ENCODE data around the gene INSYN2B.

The INSYN2B gene

DNA sequence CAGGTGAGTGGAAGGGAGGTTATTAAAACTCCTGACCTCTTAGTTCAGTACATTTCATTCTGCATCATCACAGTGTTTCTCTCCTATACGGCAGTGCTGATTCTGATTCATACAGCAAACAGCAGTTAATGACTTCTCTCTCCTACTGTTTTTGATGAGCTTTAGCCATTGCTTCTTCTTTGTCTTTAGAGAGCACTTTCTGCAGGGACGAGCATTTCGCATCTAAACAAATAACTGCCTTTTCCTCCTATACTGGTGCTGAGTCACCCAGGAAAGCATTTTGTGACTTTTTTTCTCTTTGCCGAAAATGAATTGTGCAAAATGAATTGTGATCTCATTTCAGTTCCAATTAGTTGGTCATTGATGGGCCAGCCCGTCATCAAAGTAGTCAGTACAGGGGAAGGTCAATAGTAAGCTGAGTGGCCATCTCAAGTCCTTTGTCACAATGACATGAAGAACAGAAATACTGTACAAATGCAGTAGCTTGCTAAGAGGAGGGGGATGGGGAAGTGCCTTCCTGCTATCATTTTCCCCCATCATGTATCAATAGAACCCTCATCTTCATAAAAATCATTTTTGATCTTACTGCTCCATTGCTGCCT, 98.5 kb downstream of the INSYN2B start:
- no peak for DNase-seq

DNA sequence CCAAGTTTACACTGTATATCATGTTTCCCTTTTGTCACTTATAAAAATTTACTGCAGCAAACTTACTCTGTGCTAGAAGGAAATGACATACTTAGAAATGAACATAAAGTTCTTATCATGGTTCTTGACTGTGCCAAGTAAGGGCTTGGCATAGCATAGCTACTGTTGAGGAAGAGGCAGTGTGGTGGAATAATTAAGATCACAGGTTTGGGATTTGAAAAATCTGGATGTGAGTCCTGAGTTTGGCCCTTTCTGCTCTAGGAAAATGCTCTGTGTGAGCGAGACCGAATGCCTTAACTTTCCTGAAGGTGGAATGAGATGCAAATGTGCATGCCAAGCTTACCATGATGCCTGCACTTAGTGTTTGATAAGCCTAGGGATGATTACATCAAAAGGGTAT, 99.5 kb downstream of the INSYN2B start:
- DNase-seq = no peak

DNA sequence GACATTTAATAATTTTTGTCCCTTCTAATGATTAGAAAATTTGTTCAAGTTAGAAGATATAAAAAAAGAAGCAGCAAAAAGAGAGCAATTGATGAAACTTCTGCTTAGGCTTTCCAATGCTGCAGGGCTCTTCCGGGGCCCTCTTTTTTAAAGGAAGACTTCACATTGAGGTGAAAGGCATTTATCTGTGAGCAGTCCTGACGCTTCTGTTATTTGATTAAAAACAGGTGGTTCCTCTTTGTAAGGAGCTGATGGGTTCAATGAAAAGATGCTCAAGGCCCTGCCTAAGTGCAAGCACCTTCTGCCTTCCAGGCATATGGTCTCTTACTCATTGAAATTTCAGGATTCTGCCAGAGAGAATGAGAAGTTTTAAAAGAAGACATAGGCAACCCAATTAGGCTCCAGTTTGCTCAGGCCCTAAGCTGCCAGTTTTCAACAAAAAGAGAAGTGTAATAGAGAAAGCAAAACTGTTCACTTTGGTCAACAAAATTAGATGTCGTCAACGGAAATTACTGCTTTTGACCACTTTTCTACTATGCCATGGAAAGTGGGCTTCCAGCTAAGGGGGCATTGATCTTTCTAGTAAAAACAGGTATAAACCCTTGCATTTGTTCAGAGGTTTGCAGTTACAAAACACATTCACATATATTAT, 100.2 kb downstream of the INSYN2B start:
- DNase-seq = no peak

DNA sequence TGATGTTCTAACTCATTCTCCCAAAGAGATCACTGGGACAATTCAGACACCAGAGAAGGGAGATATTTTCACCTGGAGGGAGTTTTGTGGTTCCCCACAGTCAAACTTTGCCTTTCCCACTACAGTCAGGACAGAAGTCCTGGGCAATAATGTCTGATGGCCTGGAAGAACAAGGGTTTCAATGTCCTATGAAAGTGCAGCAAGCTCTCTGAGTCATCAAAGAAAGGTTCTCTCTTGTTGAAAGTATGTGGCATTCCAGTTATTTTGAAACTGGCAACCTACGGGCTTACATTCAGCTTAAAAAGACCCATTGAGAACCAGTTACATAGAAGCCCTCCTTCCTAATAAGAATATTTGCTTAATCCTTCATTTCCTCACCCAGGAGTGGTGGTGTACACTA, 103.9 kb downstream of the INSYN2B start:
- no peak for DNase-seq

DNA sequence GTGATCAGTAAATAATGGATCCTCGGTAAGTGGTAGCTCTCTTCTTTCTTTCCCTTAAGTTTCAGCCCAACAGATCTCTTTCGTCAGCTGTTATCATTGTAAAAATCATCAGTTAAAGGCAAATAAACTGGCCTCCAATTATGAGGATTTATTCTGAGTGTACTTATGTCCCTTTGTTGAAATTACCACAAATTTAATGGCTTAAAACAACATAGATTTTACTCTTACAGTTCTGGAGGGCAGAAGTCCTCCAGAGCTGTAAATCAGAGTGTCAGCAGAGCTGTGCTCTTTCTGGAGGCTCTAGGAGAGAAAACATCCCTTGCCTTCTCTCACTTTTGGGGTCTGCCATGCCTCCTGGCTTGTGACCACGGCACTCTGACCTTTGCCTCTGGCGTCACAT, 104.6 kb downstream of the INSYN2B start:
- DNase-seq = no peak

DNA sequence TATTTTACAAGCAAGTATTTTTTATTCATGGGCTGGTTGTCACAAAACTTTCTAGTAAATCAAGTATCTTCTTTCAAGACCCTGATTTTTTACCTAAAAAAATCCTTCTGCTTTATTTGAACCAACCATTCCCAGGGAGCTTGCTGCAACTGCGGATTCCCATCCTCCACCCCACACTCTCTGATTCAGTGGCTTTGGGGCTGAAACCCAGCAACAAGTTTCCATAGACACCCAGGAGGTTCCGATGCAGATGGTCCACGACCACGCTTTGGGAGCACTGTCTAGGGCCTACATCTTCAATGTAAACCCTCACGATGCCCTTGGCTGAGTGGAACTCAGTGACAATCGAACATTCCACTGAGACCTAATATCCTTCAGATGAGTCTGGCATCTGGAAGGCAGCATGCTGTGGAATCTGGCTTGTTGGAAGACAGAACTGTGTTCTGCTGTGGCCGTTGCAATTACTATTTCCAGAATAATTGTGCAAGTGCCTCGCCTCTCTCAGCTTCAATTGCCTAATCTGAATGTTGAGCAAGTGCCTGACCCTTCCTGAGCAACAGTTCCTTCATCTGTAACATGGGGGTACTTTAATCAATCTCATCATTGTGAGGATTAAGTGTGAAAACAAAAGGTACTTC, 105.1 kb downstream of the INSYN2B start:
- DNase-seq = no peak

DNA sequence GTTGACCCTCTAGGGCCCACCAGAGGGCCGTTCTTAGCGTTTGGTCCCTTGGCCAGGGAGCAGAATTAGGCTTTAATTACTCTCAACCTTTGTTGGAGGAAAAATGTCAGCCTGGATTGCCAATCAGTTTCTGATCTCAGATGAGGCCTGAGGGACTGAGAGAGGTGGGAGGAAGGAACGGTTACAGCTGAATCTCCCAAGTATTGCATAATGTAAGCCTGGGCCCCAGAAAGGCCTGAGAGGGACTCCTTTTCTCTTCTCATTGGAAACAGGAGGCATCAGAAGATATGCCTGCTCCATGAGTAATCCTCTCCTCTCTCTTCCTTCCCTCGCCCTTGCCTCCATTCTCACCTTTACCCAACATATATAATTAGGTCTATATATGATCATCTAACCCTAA, 105.7 kb downstream of the INSYN2B start:
- DNase-seq = no peak

DNA sequence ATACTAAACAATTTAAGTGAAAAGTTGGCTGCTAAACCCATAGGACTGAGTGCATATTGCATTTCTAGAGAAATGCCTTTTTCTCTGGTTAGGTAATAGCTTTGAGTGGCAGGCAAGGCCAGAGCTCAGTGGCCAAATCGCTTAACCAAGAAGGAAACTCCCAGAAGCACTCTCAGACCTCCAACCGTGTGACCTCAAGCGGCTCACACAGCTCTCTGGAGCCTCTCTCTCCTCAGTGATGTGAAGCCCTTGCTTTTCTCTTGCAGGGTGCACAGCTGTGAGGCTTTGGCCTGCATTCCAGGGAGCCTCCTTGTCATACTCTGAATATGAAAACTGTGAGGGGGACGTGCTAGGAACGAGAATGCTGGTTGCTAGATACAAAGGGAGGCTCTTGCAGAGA, 106.7 kb downstream of the INSYN2B start:
- DNase-seq = no peak

DNA sequence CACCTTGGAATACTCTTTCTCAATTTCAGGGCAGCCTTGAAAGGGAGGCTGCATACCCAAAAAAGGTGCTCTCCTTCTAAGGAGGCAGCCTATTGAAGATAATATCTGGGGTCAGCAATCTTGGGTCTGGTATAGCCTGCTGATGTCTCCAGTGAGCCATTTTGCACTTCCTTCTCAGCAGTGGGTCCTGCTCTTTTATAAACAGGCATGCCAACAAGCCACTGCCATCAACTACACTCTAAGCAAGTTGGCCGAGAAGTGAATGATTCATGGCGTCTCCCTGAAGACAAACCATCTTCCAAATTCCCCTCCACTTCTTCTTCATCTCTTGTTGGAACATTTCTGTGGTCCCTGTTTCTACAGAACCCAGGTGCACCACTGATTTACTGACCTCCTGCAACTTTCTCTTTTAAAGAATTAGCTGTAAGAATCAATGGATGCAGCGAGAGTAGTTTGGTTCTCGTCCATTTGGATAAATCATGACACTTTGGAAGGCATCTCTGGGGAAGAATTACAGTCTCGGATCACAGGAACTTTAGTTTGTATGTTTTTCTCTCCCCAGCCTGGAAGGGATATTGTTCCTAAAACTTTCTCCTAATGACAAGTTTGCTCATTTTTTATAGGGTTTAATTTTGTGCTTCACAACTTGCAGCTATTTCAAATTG, 108.3 kb downstream of the INSYN2B start:
- DNase-seq = no peak

DNA sequence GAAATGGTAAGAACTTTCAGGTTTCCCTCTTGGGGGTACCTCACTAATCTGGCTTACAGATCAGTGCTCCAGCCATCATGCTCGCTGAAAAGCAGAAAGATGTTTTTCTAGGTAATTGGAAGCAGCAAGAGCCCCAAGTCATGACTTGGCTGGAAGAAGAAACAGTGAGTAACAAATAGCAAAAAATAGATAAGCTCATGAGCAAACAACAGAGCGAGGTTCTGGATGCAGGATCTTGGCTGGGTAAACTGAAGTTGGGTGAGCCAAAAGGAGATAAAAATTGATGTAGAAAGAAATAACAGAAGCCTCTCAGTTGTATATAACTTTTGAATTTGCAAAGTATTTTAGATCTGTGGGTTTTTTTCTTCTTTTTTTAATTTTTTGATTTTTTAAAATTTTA, 110.1 kb downstream of the INSYN2B start:
- no peak for DNase-seq

DNA sequence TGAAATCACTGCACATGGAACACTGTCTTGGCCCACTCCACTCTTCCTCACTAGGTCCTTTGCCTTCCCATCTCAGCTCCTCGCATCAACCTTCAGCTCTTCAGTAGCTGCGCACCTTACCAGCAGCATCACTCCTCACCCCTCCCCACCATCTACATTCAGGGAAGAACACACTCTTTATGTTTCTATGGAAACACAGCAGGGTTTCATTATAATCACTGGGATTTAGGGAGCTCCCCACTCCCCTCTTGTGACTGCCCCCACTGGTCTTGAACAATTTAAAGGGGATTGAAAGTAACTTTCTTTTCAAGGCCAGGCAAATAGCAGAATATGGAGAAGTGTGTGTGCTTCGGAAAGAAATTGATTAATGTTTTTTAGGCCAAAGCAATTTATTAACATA, 111.2 kb downstream of the INSYN2B start:
- DNase-seq = no peak

DNA sequence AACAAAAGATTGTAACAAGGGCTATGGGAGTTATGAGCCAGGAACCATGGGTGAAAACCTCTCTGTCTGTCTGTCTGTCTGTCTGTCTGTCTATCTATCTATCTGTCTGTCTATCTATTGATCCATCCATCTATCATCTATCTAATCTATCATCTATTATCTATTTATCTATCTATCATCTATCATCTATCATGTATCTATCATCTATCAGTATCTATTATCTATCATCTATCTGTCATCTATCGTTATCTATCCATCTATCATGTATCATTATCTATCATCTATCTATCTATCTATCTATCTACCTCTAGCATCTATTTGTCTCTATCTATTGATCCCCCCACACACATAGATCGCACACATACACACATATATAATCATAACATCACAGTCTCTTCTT, 112.9 kb downstream of the INSYN2B start:
- DNase-seq = no peak

DNA sequence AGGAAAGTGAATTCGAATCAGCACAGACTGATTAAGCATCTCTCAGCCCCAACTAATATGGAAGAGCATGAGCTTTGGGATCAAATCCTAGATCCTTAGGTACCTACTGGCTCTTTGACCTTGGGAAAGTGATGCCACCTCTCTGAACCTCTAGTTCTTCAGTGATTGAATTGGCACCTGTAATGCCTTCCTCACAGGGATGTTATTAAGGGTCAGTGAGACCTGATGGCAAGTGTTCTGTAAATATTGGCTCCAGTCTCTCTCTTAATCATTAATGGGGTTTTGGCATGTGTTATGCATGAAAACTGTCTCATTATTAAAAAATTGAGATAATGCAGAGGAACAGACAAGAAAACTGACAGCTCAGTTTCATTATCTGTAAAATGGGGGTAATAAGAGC, 115.8 kb downstream of the INSYN2B start:
- no peak for DNase-seq

DNA sequence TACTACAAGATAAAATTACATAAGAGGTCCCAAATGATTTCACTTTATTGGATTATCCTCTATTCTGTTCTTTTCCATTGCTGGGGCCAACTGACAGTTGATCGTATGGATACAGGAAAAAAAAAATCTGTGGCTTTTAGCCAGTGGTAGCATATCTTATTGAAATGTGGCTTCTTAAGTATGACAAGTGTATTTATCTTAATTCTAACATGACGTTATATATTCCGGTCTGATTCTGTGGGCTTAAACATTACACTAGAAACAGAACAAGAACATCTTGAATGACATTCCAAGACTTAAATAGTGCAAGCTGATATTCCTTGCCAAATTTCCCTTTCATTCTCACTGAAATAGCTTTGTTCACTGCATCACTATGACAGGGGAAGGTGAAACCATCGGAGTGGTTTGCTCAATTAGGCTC, 117.9 kb downstream of the INSYN2B start:
- no peak for DNase-seq

DNA sequence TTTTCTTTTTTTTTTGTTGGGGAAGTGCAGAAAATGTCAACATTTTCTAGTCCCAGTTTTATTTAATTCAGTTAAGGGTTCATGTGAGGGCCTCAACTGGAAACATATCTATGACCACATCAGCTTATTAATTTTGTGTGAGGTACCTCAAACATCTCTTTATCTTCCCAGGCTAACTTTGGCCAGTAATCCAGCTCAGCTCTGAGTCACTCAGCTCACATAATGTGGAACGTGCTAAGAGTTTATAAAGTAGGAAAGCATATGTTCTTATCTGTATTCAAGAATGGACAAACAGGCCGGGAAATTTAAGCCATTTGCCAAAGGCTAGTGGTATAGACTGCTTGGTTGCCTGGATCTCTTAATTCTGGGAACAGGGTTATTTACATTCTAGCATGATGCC, 118.4 kb downstream of the INSYN2B start:
- no peak for DNase-seq

DNA sequence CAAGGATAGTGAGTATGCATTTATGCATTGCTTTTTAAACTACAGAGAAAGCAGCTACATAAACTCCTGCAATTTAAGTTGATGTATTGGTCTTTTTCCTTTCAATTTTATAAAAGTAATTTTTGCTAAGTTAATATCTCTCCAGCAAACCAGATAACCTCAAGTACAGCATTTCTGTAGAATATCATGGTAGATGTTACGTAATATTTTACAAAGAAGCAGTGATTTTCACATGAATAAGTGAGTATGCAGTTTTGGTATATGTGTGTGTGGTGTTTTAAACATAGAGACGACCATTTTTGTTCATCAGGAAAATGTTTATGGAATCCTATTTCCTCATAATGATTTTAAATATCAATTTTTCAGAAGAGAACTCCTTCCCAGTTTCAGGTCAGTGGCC, 118.9 kb downstream of the INSYN2B start:
- no peak for DNase-seq

DNA sequence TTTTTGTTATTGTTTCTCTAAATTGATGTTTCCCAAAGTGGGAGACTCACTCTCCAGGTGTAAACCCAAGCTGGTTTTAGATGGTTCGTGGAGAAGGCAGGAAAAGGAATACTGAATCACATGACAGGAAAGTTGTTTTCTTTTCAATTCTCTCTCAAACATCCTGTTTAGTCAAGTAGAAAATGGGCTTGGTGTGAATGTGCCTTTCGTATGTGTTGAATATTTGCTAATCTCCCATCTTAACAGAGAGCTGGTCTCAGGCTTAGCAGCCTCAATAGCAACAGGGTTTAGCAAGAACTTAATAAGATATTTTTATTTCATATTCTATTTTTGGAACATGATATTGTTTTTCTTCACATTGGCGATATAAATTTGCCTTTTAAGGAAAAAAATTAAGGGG, 119.7 kb downstream of the INSYN2B start:
- DNase-seq = no peak

DNA sequence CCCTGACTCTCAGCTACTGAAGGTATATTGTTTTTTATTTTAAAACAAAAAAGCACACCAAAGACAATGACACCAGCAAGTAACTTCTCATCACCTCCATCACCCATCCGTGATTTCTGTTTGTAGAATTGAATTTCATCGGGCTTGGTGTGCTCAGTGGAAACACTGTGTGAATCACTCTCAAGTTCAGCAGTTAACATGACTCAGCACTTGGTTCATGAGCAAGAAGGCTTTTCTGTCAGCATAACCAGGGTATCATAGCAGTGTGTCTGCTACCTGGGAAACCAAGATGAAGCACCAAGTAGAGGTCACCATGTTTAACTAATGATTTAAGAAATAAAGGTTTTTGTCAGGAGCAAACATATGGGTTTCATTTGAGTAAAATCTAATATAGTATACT, 123.7 kb downstream of the INSYN2B start:
- DNase-seq = no peak

DNA sequence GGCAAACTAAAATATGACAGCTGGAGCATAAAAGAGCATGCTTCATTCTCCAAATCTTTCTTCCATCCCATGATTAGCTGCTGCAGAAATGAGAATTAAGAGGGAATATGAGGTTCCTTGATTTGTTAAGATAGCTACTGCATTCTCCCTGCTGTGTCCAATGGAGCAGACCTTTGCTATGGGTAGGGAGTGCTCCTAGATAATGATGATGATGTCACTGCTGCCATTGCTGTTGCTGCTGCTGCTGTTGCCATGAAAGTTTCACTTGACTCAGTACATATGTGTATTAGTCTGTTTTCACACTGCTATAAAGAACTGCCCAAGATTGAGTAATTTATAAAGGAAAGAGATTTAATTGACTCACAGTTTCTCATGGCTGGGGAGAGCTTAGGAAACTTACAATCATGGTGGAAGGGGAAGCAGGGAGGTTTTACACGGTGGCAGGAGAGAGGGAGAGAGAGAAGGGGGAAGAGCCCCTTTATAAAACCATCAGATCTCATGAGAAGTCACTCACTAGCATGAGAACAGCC, 128.9 kb downstream of the INSYN2B start:
- DNase-seq = no peak

DNA sequence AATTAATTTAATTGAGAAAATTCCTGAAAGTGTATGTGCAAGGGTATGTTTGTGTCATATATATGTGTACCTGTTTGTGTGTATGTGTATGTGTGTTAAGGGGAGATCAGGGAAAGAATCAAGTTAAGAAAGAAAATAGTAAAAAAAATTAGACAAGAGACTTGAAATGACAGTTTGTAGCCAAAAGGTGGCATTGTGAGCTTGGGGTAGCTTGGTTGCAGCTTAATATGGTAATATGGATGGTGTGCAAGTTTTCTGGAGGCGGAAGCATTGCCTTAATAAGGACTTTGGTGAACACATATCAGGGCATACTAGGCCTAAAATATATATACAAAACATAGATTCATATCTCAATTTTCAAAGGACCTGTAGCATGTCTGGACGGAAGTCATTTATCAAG, 129.9 kb downstream of the INSYN2B start:
- no peak for DNase-seq

DNA sequence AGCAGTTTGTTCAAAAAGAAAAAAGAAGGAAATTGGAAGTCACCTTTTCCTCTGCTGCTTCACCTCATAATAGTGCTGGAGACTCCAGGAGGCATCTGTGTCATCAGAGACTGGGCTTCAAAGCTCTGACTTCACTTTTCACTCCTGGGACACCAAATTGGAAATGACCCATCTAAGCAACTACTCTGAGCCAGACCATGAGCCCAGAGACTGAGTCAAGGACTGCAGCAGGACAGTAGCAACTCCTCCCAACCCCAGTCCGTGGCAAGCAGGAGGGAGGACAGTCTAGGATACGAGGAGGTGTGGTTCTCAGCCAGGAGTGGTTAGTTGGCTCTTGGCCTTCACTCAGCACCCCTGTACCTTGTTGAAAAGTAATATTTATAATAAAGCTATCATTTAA, 131.5 kb downstream of the INSYN2B start:
- no peak for DNase-seq

DNA sequence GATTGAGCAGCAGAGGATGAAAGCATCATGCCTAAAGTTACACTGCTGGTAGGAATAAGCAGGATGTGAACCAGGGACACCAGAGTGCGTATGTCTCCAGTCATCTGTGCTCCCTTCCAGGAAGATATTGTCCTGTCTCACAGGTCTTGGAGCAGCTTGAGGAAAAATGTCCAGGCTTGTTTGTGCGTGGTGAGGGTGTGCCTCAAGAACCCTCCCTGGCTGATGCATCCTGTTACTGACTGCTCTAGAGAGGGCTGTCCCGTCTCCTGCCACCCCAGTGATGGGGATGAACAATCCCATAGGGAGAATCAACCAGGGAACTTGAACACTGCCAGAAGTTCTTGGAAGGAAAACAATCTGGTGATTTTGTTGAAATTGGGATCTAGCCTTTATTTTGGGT, 132.0 kb downstream of the INSYN2B start:
- DNase-seq = no peak

DNA sequence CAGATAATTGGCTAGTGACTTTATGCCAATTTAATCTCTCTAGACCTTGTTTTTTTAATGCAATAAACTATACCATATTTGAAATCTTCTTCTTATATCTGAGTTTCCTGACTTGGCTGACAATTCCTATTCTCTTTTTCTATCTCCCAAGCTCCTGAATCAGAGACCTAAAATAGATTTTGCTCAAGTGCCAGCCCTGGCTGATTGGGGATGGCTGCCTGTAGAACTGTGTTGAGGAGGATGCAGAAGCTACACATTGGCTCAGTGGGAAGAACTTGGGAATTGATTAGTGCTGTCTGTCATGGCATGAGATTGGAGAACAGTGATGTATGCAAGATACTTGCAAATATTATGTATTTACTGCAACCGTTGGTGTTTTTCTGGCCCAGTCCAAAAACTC, 132.8 kb downstream of the INSYN2B start:
- no peak for DNase-seq

DNA sequence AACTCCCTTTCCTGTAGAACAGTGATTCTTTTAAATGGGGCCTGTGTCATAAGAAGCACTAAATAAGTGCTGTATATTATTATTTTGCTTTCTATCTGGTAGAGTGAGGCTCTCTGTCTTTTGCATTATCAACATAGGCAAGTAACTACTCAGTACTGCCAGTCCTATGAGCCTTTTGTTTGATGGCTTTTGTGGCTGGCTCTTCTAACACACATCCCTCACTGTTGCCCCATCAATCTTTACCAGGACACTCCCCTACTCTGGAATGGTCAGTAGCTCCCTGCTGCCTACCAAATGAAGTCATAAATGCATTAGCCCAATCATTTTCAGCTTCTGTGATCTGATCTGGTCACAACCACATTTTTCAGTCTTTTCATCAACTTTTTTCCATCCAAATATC, 137.6 kb downstream of the INSYN2B start:
- no peak for DNase-seq

Measured in NCI-H446 (cell line).